ENCODE results near the gene AP1S2.
"Not testable (repeated sequence)": the region's sequence is repeated elsewhere in the genome, so short reads cannot be mapped to it uniquely, and the experiment has no call there.

The AP1S2 gene

DNA sequence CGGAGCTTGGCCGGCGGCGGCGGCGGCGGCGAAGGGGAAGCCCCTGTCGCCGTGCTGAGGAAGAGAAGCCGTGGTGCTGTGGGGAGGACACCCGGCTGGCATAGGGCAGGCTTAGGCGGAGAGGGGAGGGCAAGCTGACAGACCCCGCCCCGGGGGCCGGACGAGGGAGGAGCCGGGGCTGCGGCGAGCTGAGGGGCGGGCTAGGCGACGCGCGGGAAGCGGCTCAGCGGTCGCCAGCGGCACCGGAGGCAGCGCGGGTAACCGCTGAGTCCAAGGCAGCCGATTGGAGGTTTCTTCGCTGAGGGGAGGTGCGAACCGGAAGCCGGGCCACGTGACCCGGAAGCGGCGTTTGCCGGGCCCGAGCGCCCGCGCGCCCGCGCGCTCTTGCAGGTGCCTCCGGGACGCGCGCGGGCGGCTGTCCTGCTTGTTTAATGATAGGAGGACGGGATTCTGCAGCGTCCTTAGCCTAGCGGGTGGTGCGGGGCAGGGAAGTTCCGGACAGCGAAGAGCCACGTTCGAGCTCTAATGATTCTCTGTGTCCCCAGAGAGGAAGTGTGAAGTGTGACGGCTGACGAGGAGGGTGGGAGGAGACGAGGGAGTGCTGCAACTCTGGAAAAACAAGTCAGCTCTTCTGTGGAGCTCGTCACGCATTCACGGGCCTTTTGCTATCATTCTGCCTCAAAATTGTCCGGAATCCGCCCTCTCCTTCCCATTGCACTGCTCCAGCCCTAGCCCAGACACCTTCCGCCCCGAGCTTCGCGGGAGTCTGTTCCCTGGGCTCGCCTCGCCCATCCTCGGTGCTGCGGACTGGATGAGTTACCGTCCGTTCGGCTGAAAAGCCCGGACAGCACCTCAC is at the start of gene AP1S2:
AP1S2 (minus strand) TSS at position 102 of the 856 bp plus-strand sequence. CDS start 2,289 bp downstream, outside the sequence.
- FAIRE-seq: no peak

DNA sequence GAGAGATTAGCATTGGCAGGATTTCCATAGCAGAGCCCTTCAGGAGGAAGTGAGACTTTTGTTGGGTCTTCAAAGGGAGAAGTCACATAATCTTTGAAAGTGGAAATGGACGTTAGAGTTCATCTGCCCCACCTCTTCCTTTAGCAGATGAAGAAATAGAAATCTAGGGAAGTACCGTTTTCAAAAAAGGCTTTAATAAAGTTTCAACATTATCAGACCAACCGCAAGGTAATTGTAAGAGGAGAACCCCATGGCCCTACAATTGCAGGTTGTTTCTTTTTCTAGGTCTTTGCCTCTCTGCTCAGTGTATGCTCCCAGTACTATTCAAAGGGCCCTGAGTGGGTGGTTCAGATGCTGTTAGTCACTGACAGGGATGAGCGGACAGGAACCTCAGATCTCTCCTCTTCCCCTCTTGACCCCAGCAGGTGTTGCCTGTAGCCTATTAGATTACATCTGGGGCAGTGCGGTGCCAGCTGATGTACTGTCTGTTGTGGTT is 48.6 kb upstream of the AP1S2 start:
- no peak for FAIRE-seq

DNA sequence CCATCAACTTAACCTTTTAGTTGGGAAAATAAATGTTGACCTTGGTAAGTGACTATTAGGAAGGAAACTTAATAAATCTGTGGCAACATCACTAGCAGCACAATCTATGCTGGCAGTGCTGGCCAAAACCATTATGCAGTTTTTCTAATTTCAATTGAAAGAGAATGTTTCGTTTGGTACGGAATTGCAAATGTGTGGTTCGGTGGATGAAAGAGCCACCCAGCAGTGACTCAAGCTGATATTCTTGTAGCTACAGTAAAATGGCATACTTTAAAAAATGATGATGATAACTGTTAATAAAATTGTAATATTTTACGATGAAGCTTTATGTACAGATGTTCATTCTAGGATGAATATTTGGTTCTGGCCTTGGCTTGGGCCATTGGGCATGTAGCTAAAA is 40.7 kb upstream of the AP1S2 start:
- FAIRE-seq: no peak

DNA sequence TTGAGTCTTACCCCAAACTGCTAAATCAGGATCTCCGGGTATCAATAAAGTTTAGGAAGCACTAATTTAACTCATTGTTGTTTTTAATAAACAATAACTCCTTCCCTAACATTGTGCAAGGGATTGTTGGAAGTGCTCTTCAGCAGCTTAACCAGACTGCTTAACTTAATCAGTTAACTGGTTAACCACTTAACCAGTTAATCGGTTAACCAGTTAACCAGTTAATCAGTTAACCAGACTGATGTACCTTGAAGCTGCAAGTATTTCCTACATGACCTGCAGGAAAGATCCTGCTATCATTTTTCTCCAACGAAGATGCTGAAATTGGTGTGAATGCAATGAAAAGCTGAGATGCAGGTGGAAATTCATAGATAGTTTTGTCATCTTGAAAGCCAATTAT is 40.1 kb upstream of the AP1S2 start:
- no peak for FAIRE-seq

DNA sequence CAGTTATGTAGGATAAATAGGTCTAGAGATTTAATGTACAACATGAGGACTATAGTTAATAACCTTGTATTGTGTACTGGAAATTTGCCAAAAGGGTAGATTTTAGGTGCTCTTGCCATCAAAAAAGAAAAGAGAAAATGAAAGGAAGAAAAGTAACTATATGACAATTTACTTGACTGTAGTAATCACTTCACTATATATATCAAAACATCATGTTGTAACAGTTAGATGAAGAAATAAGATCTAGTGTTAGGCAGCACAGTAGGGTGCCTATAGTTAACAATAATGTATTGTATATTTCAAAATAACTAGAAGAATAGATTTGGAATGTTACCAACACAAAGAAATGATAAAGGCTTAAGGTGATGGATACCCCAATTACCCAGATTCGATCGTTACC is 35.9 kb upstream of the AP1S2 start:
- no peak for FAIRE-seq

DNA sequence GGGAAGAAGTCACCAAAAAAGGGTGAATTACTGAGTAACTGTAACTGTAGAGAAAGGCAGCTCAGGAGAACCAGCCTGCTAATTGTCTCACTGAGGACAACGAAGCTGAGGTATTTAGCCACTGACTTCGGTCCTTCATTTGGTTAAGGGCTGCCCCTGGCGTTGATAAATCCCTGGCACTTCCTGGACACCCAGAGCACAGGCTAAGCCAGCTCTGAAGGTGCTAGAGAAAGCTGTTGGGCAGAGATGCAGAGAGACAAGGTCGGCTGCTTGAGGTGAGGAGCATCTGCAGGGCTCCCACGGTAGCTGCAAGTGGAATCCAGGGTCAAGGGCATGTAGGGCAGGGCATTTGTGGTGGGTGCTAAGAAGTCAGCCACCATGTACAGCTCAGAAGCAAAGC is 33.4 kb upstream of the AP1S2 start:
- no peak for FAIRE-seq

DNA sequence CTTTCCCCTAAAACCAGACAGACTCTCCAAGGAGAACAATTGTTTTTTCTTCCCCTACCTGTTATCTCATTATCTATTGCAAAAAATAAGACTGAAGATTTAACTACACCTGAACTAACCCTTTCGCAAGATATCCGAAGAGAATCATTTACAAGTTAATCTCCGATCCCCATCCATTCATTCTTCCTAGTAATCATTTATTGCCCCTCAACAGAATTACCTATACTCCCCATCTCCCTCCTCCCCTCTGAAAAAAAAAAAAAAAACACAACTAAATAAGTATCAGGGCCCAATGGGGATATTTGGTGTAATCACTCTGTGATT is 28.9 kb upstream of the AP1S2 start:
- FAIRE-seq: no peak

DNA sequence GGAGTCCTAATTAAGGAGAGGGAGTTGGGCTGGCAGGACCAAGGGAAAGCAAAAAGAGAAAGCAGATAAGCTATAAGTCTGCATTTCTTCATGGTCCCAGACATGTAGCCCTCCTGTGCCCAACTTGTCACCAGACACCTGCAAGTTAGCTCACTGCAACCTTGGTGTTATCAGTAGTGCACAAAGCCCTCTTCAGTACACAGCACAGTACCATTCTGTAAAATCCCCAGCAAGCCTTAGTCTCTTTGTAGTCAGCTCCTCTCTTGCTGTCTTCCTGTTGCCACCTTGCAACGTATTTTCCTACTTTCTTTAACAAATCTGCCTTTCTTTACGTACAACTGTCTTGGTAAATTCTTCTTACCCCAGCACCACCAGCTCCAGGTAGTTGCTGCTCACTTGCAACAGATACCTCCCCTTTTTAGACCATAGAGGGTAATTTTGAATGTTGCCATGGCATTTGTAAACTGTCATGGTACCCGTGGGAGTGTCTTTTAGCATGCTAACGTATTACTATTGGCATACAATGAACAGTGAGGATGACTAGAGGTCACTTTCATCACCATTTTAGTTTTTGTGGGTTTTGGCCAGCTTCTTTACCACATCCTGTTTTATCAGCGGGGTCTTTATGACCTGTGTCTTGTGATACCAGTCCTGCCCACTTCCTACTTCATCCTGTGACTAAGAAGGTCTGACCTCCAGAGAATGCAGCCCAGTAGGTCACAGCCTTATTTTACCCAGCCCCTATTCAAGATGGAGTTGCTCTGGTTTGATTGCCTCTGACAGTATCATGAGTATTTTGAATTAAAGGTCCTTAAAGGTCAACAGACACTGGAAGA is 28.3 kb upstream of the AP1S2 start:
- FAIRE-seq: no peak

DNA sequence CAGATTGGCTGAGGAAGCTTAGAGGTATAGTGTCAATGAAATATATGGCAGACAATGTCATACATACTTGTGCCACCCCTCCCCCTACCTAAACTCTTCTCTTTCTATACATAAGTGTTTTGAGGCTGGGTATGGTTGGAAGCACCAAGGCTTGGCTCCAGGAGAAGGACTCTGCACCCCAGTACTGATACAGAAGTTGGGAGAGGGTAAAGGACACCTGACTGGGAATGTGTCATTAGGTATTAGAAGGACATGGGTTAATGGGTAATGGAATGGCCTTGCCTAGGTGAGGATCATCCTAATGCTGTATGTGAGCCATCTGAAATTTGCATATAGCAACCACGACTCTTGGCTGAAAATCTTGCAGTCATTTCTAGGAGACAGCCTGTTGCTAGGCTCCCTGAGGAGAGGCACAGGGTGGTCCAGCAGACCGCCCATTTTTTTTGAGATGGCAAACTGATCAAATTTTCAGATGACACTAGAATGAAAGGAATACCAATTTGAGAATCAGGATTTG is 26.8 kb upstream of the AP1S2 start:
- FAIRE-seq: no peak

DNA sequence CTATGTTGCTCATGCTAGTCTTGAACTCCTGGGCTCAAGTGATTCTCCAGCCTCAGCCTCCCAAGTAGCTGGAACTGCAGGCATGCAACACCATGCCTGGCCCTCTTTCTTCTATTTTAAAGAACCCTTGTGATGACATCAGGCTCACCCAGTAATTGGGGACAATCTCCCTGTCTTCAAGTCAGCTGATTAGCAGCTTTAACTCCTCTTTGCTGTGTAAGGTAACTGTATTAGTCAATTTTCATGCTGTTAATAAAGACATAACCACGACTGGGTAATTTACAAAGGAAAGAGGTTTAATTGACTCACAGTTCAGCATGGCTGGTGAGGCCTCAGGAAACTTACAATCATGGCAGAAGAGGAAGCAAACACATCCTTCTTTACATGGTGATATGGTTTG is 23.3 kb upstream of the AP1S2 start:
- FAIRE-seq: not testable (repeated sequence)

DNA sequence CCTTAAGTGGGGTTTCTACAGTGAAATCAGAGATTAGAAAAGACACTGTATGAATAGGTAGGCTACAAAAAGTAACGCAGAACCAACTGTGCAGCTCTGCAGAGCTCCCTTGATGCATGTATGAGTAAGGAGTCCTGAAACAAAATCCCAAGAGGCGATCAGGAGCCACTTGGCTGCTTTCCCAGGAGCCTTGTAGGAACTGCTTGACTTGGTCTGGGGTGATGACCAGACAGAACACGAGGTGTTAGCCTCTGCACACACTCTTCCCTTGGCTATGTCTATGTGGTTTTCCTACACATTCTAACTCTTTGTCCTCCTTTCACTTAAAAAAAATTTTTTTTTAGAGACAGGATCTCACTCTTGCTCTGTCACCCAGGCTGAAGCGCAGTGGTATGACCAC is 22.8 kb upstream of the AP1S2 start:
- FAIRE-seq: no peak

DNA sequence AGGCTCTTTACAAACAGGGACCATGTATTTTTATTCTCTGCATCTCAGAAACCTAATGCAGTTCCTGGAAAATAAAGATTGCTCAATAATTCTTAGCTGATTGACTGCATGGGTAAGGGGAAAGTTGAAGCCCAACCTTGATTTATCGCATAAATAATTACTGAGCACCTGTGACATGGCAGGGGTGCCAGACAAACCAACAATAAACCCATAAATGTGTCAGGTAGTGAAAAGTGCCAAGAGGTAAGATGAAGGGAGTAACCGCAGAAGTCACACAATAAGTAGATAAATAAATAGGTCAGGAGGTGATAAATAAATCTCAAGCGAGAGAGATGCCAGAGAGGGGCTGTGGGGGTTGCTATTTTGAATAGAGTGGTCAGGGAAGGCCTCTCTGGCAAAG is 20.1 kb upstream of the AP1S2 start:
- no peak for FAIRE-seq

DNA sequence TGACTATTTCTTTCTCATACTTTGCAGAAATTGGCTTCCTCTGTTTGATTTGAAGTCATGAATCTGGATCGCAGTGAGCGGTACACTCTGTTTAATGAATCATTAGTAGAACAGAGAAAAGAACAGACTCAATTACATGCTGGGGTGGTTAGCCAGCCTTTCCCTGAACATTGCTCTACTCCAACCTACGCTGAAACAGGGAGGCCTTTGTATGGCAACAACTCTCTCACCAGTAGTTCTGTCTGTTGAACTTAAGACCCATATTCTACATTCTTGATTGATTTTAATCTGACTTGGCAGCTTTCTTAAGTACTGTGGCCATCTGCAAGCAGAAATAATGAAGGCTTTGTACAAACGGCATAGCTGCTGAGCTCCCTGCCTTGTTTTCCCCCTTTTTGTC is 19.0 kb upstream of the AP1S2 start:
- no peak for FAIRE-seq

DNA sequence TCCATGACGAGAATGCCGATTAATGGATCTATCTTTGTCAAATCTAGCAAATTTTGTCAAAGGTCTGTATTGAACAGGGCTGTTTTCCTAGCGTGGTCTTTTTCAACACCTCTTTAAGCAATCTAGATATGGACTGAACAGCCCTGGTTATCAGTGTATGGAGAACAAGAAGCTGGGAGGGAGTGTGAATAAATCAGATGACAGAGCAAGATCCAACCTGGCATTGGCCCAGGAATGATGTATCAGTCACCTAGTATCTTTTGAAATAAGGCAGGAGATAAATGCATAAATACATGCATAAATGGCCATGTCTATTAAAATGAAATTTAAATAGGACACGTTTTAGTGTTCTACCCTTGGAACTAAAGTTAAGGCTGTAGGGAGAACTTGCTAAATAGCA is 15.7 kb upstream of the AP1S2 start:
- FAIRE-seq: no peak

DNA sequence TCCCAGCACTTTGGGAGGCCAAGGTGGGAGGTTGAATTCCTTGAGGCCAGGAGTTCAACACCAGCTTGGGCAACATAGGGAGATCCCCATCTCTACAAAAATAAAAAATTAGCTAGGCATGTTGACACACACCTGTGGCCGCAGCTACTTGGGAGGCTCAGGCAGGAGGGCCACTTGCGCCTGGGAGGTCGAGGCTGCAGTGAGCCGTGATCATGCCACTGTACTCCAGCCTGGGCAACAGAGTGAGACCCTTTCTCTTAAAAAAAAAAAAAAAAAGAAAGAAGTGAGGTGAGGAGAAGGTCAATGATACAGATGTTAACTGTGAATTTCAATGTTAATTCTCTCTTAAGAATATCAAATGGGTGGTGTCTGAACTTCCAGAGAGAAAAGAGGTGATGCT is 15.1 kb upstream of the AP1S2 start:
- no peak for FAIRE-seq

DNA sequence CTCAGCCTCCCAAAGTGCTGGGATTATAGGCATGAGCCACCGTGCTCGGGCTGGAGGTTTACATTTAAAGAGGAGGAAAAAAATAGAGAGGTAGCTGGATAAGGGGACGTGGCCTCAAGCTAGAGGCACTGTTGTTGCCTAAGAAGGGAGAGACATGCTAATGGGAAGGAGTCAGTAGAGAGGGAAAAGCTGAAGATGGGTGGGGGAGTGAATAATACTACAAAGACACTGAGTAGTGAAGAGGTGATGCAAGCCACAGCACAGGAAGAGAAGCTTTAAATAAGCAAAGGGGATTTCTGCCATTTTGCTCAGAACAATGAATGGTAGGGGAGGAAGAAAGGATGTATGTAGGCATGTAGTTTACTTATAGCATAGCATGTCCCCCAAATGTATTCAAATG is 11.5 kb upstream of the AP1S2 start:
- FAIRE-seq: no peak

DNA sequence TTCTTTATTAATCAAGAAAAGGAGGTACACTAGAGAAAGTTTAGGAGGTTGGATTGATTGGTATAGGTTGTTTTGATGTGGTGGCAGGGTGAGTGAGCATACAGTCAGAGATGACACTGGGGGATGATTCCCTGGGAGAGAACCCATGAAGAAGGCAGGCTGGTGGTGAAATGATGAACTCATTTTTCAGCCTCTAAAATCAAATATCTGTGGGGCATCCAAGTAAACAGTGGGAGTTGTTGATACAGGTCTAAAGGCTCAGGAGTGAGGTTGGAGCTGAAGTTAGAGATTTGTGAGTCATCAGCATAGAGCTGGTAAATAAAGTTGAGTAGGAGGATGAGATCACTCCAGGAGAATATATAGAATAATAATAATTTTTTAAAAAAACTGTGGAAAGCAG is 10.0 kb upstream of the AP1S2 start:
- FAIRE-seq: no peak

DNA sequence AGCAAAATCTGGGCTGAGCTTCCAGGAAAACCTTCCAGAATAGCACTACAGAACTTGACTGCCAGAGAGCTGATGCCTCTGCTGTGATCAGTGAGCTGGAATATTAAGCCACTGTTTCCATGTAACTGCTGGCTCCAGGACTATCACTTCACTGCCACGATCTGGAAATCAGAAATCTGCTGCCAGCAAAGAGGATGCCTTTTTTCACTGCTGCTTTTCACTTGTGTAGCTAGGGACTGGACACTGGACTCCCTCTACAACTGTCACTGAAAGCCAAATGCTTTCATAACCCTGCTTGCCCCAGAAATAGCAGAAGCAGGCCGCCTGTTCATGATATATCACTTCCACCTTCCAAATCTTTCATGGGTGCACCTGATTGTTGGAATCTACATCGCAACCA is 9.4 kb upstream of the AP1S2 start:
- FAIRE-seq: no peak

DNA sequence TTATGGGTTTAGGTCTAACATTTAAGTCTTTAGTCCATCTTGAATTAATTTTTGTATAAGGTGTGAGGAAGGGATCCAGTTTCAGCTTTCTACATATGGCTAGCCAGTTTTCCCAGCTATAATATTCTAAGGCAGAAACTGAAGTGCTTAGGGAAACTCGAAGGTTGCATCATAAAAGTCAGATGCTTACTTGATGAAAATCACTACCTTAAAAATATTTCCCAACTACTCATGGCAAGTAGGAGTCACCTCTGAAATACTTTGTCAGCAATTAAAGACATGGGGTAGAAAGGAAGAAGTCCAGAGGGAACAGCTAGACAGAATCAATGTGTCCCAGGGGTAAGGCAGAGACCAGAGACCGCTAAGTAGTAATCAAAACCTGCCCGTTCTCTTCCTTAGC is 6.3 kb upstream of the AP1S2 start:
- no peak for FAIRE-seq

DNA sequence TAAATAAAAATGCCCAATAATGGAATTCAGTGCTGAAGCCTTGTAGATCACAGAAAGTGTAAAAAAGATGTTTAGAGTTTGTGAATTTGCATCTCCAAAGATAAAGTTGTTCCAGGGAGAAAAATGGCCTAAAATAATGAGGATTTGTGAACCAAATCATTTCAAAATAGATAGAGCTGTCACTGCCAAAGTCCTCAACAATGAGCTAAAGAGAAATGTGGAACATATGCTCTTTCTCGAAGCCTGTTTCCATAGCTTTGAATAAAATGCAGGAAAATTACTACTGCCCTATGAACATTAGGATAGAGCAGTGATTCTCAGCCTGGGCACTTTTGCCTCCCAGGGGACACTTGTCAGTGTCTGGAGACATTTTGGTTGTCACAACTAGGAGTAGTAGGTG is 3.4 kb upstream of the AP1S2 start:
- no peak for FAIRE-seq

DNA sequence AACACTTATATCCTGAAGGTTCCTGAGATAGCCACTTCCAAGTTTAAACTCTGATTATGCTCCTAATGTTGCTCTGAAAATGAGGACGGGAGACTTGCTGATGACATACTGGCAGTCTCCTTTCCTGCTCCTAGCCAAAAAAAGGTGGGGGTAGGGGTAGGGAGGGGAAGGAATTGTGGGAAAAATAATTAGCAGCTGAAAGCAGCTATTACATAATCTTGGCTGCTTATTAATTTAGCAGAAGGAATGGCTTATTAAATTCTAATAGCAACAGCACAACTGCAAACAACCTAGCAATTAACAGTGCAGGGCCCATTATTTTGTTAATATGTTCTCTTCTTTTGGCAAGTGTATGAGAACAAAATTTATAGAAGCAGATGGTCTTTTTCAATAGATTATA is 2.0 kb upstream of the AP1S2 start:
- FAIRE-seq: no peak

DNA sequence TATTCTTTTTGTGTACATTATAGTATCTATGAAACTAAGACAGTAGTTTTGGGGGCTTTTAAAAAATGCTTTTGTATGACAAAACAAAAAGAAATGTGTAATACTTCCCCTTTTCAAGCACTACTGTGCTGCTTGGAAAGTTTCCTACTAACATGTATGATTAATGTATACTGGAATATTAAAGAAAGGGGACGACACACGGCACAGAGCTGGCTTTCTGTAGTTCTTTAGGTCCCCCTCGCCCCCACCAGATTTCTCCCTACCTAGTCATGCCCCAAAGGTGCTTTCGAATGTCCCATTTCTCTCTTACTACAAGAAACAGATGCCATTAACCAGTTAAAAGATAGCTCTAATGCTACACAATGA is 1.6 kb upstream of the AP1S2 start:
- no peak for FAIRE-seq

DNA sequence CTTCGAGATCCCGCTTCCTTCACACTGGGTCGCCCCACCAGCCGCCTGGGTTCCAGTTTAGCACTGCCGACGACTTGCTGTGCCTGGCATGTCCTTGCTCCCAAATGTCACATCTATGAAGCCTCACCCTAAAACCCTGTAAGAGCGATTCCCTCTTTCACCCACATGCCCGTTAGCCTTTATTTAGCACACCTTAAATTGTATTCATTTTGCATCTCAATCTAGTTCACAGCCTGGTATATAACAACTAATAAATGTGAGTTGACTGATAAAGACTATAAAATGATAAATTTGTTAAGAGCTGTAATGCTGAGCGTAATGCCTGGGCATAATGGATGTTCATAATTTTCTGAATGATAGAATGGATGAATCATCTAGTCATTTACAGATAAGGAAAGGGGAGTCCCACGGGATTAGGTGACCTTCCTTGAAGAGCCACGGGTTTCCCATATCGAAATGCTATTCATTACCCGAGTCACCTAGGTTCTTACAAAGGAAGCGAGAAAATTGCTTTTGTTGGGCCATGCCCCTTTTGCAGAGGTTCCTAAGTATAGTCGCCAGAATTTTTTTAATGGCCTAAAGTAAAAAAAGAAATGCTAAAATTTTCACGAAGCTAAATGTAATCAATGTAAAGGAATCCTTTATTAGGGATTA is 1.1 kb upstream of the AP1S2 start:
- no peak for FAIRE-seq

Data from TTC549 (cell line).